K562 (cell line): ENCODE measurements around the gene OPRD1. TPM values are rescaled to one million over a fixed set of nuclear protein-coding genes. Genes with fewer than 3 reads are reported as not detected.

ENCODE experiments used
- ATAC-seq: fragments of 200-7000 bp; cut with Tn5 transposase; 3 replicates; pipeline ENCODE4 v1.9.1; 2020; ENCODE audit warnings: moderate library complexity
- BruUV-seq: library from RNA; stranded (reverse); fragments of 400-500 nt; replicated peaks from 2 replicates; lab custom pipeline; 2021; lab: Mats Ljungman, UMichigan
- CTCF ChIA-PET: fragments of 300-600 bp; formaldehyde crosslinking; extraction: SDS; loops from one replicate; lab custom pipeline; 2021; ENCODE audit warnings: low intra/inter-chr PET ratio; lab: Yijun Ruan, JAX
- POLR2A ChIA-PET: fragments of 300-600, 350-650 bp; sonication (Branson Sonifier 250); formaldehyde crosslinking; extraction: SDS; loops from one replicate; lab custom pipeline; 2021; ENCODE audit warnings: antibody characterized with exemption, inconsistent platforms; lab: Yijun Ruan, JAX
- DNase-seq, 4 experiments: peaks; one replicate each; pipeline versions ENCODE4 v3.0.0 to v3.0.0-alpha.2; 2011 to 2018; ENCODE audit warnings: low spot score in 3 of 4, mixed read lengths in 3 of 4; ENCODE audit errors: extremely low read depth in 1 of 4
- FAIRE-seq: peaks from 2 replicates; lab custom pipeline; 2011; peaks lifted over from hg19 to GRCh38; lab: Jason Lieb, UNC
- H2AFZ ChIP-seq: 2 replicates; pipeline ENCODE4 v1.6.0; 2011; ENCODE audit warnings: low read depth, low read length, control low read depth, inconsistent platforms
- H3K27ac ChIP-seq: fragments of 200-600 bp; 3 replicates; pipeline ENCODE4 v1.8.0; 2011; ENCODE audit warnings: low read depth, mild to moderate bottlenecking, control low read depth, inconsistent platforms, low read length, moderate library complexity, mixed read lengths; ENCODE audit errors: extremely low read depth
- H3K27me3 ChIP-seq, 2 experiments: fragments of 300-600 bp in 1 of 2; 2 replicates in 1 of 2; 3 replicates in 1 of 2; pipeline versions ENCODE4 v1.6.0 to v1.8.0; 2011; ENCODE audit warnings: inconsistent platforms in 2 of 2, low read length in 2 of 2, mild to moderate bottlenecking in 1 of 2, mixed read lengths in 1 of 2, moderate library complexity in 1 of 2; ENCODE audit not compliant: control insufficient read depth in 2 of 2, insufficient read depth in 2 of 2
- H3K36me3 ChIP-seq: fragments of 300-600 bp; 3 replicates; pipeline ENCODE4 v1.8.0; 2011; ENCODE audit warnings: mild to moderate bottlenecking, low read length, inconsistent platforms; ENCODE audit not compliant: control insufficient read depth, insufficient read depth
- H3K4me1 ChIP-seq, 2 experiments: fragments of 200-600 bp in 1 of 2; replicated peaks in 1 of 2; 2 replicates in 1 of 2; 3 replicates in 1 of 2; pipeline versions ENCODE4 v1.5.1 to v1.8.0; 2011; ENCODE audit warnings: inconsistent platforms in 2 of 2, low read length in 2 of 2, mild to moderate bottlenecking in 1 of 2, mixed read lengths in 1 of 2, moderate library complexity in 1 of 2; ENCODE audit not compliant: control insufficient read depth in 2 of 2, insufficient read depth in 2 of 2
- H3K4me2 ChIP-seq: 2 replicates; pipeline ENCODE4 v1.6.1; 2011; ENCODE audit warnings: low read length, control low read depth, inconsistent platforms, mixed read lengths; ENCODE audit not compliant: insufficient read depth
- H3K4me3 ChIP-seq: fragments of 200-600 bp; sonication (generic), shearing (Covaris generic); 2 replicates; pipeline ENCODE4 v1.5.1; 2016; ENCODE audit warnings: control low read depth, inconsistent platforms
- H3K79me2 ChIP-seq: fragments of 200-600 bp; 3 replicates; pipeline ENCODE4 v1.8.0; 2011; ENCODE audit warnings: low read length, inconsistent platforms; ENCODE audit not compliant: control insufficient read depth, insufficient read depth
- H3K9ac ChIP-seq, 2 experiments: 2 replicates each; pipeline versions ENCODE4 v1.6.0 to v1.6.1; 2011; ENCODE audit warnings: low read depth in 2 of 2, low read length in 2 of 2, control low read depth in 1 of 2, inconsistent platforms in 1 of 2, mild to moderate bottlenecking in 1 of 2, mixed read lengths in 1 of 2; ENCODE audit not compliant: insufficient read depth in 1 of 2
- H3K9me1 ChIP-seq: one replicate; pipeline ENCODE4 v1.6.0; 2011; ENCODE audit warnings: inconsistent platforms, mild to moderate bottlenecking, low read length, moderate library complexity; ENCODE audit not compliant: control insufficient read depth, insufficient read depth
- H3K9me3 ChIP-seq: replicated peaks from 2 replicates; pipeline ENCODE4 v1.5.1; 2011; ENCODE audit warnings: low read depth, low read length, inconsistent platforms; ENCODE audit not compliant: control insufficient read depth, insufficient read depth
- H4K20me1 ChIP-seq: replicated peaks from 2 replicates; pipeline ENCODE4 v1.6.1; 2011; ENCODE audit warnings: low read length, inconsistent platforms, mixed read lengths; ENCODE audit not compliant: control insufficient read depth, insufficient read depth
- ARNT ChIP-seq, 2 experiments: fragments of 450-650 bp; IDR thresholded peaks; 2 replicates each; pipeline ENCODE4 v1.6.1; 2016; ENCODE audit warnings: mild to moderate bottlenecking in 1 of 2
- E2F3 ChIP-seq: fragments of 250-450 bp; sonication (Bioruptor Pico); IDR thresholded peaks from 2 replicates; pipeline ENCODE4 v1.4.0; 2020; ENCODE audit warnings: mild to moderate bottlenecking
- FOXM1 ChIP-seq, 2 experiments: fragments of 450-650 bp in 1 of 2; sonication (generic) in 1 of 2; formaldehyde crosslinking in 1 of 2; IDR thresholded peaks; 2 replicates each; pipeline versions ENCODE4 v1.6.1 to v1.9.0; 2017 to 2022; ENCODE audit warnings: low read depth in 2 of 2, mild to moderate bottlenecking in 2 of 2, missing genetic modification reagents in 1 of 2, moderate library complexity in 1 of 2
- MEF2D ChIP-seq: conservative IDR thresholded peaks from 2 replicates; pipeline ENCODE4 v1.6.1; 2016; ENCODE audit warnings: low read depth, missing genetic modification characterization, missing compliant biosample characterization
- NFIX ChIP-seq: fragments of 250-450 bp; sonication (Bioruptor Pico); IDR thresholded peaks from 2 replicates; pipeline ENCODE4 v1.4.0; 2020; ENCODE audit warnings: low read depth, mild to moderate bottlenecking, moderate library complexity
- RFX1 ChIP-seq: fragments of 450-650 bp; IDR thresholded peaks from 2 replicates; pipeline ENCODE4 v1.6.1; 2016; ENCODE audit warnings: mild to moderate bottlenecking, moderate library complexity
- SMAD1 ChIP-seq: fragments of 150-350 bp; IDR thresholded peaks from 2 replicates; pipeline ENCODE4 v1.6.1; 2014; ENCODE audit warnings: low read length, low read depth; ENCODE audit not compliant: partially characterized antibody
- SMAD4 ChIP-seq: fragments of 250-450 bp; sonication (Bioruptor Pico); conservative IDR thresholded peaks from 2 replicates; pipeline ENCODE4 v1.8.0; 2021; ENCODE audit warnings: inconsistent platforms, mild to moderate bottlenecking, moderate library complexity
- TBP ChIP-seq: optimal IDR thresholded peaks from 2 replicates; pipeline ENCODE3; 2011; ENCODE audit warnings: low read depth, low read length, improper control_type of control experiment
- THAP7 ChIP-seq: fragments of 250-450 bp; sonication (Bioruptor Pico); IDR thresholded peaks from 2 replicates; pipeline ENCODE4 v1.5.0; 2021
- U2AF2 ChIP-seq: fragments of 200-400 bp; formaldehyde crosslinking; optimal IDR thresholded peaks from 2 replicates; pipeline ENCODE3; 2017; ENCODE audit warnings: low read depth, mild to moderate bottlenecking, low read length
- ZNF253 ChIP-seq: fragments of 250-450 bp; sonication (Bioruptor Pico); conservative IDR thresholded peaks from 2 replicates; pipeline ENCODE4 v1.6.1; 2021; ENCODE audit warnings: mild to moderate bottlenecking
- ZNF282 ChIP-seq: sonication (generic); formaldehyde crosslinking; IDR thresholded peaks from 2 replicates; pipeline ENCODE4 v1.8.1; 2023; ENCODE audit warnings: missing genetic modification reagents
- ZNF445 ChIP-seq: fragments of 250-450 bp; sonication (Bioruptor Pico); IDR thresholded peaks from 2 replicates; pipeline ENCODE4 v1.4.0; 2020; ENCODE audit warnings: low read depth, mild to moderate bottlenecking, moderate library complexity
- ZNF561 ChIP-seq: fragments of 450-650 bp; formaldehyde crosslinking; conservative IDR thresholded peaks from 2 replicates; pipeline ENCODE4 v1.4.0; 2020; ENCODE audit warnings: mild to moderate bottlenecking, moderate library complexity
- WGBS: fragments of 100-300 bp; shearing (Covaris generic); methylation state at CpG from one replicate; pipeline ENCODE4 v1.1.6; 2016; ENCODE audit warnings: low coverage, mixed read lengths; ENCODE audit not compliant: insufficient coverage; ENCODE audit errors: missing lambda C conversion rate; 5-methylcytosine and 5-hydroxymethylcytosine counted together
- in situ Hi-C: fragments of 300-500 bp; cut with MboI; formaldehyde crosslinking; loops from 4 replicates; pipeline ENCODE4 v1.15.0; 2018; ENCODE audit warnings: inconsistent platforms, mixed read lengths
- intact Hi-C: fragments of 100-400 bp; cut with micrococcal nuclease; formaldehyde crosslinking; loops from 2 replicates; pipeline ENCODE4 v1.14.2; 2022
- polyA plus RNA-seq, 8 experiments: library from polyadenylated mRNA; depleted of rRNA in 4 of 8; stranded (reverse) in 5 of 8; unstranded in 3 of 8; fragments of >200 nt; fragmentation: Nextera tagmentation in 2 of 8; fragmentation: Illumina TruSeq in 1 of 8; extraction: Ambion mirVana in 2 of 8; extraction: Trizol in 1 of 8; gene quantifications; 2 replicates each; pipeline versions ENCODE4 v1.2.1 to v1.2.3, GENCODE V29; 2011 to 2014; ENCODE audit warnings: inconsistent platforms in 1 of 8, missing spikeins in 1 of 8
- total RNA-seq, 7 experiments: library from RNA; depleted of rRNA in 6 of 7; stranded (reverse); fragments of >200 nt in 6 of 7; fragmentation: Illumina TruSeq in 2 of 7; extraction: Trizol in 2 of 7; gene quantifications; 2 replicates each; pipeline versions ENCODE4 v1.2.1 to v1.2.3, GENCODE V29; 2011 to 2021; ENCODE audit warnings: low replicate concordance in 1 of 7
- TF ChIP-seq, protein P1 (sequence below), 2 experiments: IDR thresholded peaks; 2 replicates each; pipeline ENCODE4 v1.6.1; 2011; ENCODE audit warnings: borderline replicate concordance in 1 of 2, control low read depth in 1 of 2, low read depth in 1 of 2, low read length in 1 of 2, mild to moderate bottlenecking in 1 of 2, mixed read lengths in 1 of 2, moderate library complexity in 1 of 2; ENCODE audit not compliant: insufficient read depth in 1 of 2, insufficient read length in 1 of 2, poor library complexity in 1 of 2, severe bottlenecking in 1 of 2; ENCODE audit errors: extremely low read depth in 1 of 2
- TF ChIP-seq, protein P2 (sequence below), 2 experiments: fragments of 200-800 bp in 1 of 2; sonication (Bioruptor generic) in 1 of 2; sonication (generic) in 1 of 2; formaldehyde crosslinking in 1 of 2; IDR thresholded peaks in 1 of 2; conservative IDR thresholded peaks in 1 of 2; 2 replicates each; pipeline versions ENCODE4 v1.5.0 to v1.6.1; 2016 to 2020; ENCODE audit warnings: missing compliant biosample characterization in 1 of 2, missing genetic modification characterization in 1 of 2, missing genetic modification reagents in 1 of 2

OPRD1 gene
- total and polyA plus RNA-seq, 9 of the 15 experiments (the other 6 are each of a cell fraction or from before 2014, with no cell fraction given), result under 0.01 to 0.03 (median under 0.01) TPM; not detected in 6

DNA sequence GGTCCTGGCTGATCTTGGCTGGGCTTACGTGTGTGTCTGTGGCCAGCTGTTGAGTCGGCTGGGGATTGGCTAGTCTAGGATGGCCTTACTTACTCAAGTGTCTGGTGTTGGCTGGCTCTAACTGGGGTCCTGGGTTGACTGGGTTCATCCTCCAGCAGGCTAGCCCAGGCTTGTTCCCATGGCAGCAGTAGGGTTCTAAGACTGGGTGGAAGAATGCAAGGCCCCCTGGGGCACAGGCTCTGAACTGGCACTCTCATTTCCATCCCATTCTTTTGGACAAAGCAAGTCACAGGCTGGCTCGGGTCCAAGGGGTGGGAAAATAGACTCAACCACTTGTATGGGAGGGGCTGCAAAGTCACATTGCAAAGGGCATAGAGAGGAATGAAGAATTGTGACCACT lies 7.9 kb upstream of the OPRD1 start (continued):
- no peak for TF ChIP-seq ZNF253 (CRISPR knock-in tag)
- TF ChIP-seq ZNF282, result no peak
- TF ChIP-seq, all 486 proteins: peak for 0

- no peaks in the 10 kb centered on the region for H3K79me2 ChIP-seq
- H2AFZ ChIP-seq, result no peak overlapping the region
- no peak for FAIRE-seq
- POLR2A ChIA-PET, result interaction anchor here (0.6 to 1.5 kb wide), 5 partner anchors 10 to 29 kb away, joined by 3 to 4 read pairs (median 3); no protein-coding TSS in a partner anchor
- no peak overlapping the region for H3K9ac ChIP-seq
- WGBS, result 3% methylated on average over 4 of the region's 4 CpGs
- CTCF ChIA-PET, result no interaction called here
- TF ChIP-seq FOXM1 (IDR thresholded peaks at IDR 0.05; ENCODE audit: low read depth) (no peak), FOXM1 (CRISPR knock-in tag; IDR thresholded peaks at IDR 0.05; ENCODE audit: low read depth) (no peak), ZNF445 (no peak), THAP7 (no peak), E2F3 (CRISPR knock-in tag) (no peak), U2AF2 (no peak), MEF2D (tag) (no peak), RFX1 (no peak), SMAD1 (no peak), TBP (no peak), SMAD4 (no peak), NFIX (CRISPR knock-in tag) (no peak), ARNT (IDR thresholded peaks at IDR 0.05) (no peak), ZNF561 (CRISPR knock-in tag) (no peak)
- TF ChIP-seq, protein P1, sequence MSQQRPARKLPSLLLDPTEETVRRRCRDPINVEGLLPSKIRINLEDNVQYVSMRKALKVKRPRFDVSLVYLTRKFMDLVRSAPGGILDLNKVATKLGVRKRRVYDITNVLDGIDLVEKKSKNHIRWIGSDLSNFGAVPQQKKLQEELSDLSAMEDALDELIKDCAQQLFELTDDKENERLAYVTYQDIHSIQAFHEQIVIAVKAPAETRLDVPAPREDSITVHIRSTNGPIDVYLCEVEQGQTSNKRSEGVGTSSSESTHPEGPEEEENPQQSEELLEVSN (IDR thresholded peaks at IDR 0.05; ENCODE audit: borderline replicate concordance in 1 of 2, extremely low read depth in 1 of 2, insufficient read depth in 1 of 2, insufficient read length in 1 of 2, low read depth in 1 of 2, low read length in 1 of 2, poor library complexity in 1 of 2, severe bottlenecking in 1 of 2), result no peak
- TF ChIP-seq, protein P2, sequence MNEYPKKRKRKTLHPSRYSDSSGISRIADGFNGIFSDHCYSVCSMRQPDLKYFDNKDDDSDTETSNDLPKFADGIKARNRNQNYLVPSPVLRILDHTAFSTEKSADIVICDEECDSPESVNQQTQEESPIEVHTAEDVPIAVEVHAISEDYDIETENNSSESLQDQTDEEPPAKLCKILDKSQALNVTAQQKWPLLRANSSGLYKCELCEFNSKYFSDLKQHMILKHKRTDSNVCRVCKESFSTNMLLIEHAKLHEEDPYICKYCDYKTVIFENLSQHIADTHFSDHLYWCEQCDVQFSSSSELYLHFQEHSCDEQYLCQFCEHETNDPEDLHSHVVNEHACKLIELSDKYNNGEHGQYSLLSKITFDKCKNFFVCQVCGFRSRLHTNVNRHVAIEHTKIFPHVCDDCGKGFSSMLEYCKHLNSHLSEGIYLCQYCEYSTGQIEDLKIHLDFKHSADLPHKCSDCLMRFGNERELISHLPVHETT (CRISPR knock-in tag; conservative IDR thresholded peaks at IDR 0.05 in 1 of 2, IDR thresholded peaks at IDR 0.05 in 1 of 2), result no peak
- TF ChIP-seq, all 486 proteins: peak for 0
- Histone ChIP-seq H4K20me1 (no peaks in the 10 kb centered on the region), H3K9me3 (no peaks in the 10 kb centered on the region; the same call in 1 of the 2 replicates), H3K27ac (no peak overlapping the region), H3K27me3 (peaks cover 16 to 43% of the 10 kb centered on the region in 2 experiments; a peak in 4 of 5 replicates), H3K4me3 (no peak overlapping the region), H3K36me3 (no peaks in the 10 kb centered on the region), H3K4me1 (peaks cover 0 to 4% of the 10 kb centered on the region in 2 experiments; a peak in 2 of 5 replicates), H3K4me2 (no peak overlapping the region), H3K9me1 (no peaks in the 10 kb centered on the region)
- intact Hi-C loops, result no loop called here
- in situ Hi-C loops, result no loop called here
- DNase-seq (no peak), ATAC-seq (no peak)
- no TSS peak for BruUV-seq
These were observed 4.9 kb upstream of the OPRD1 start for GRCh38 chr1:28807046-28807445.
